Stimulated activated CD4-positive, alpha-beta T cell treated with anti-CD3 and anti-CD28 coated beads, Interleukin-2, amount 100 ng/mL, for 24 hours (primary cell): ENCODE measurements around the gene TBL1X.
A peak's percentile ranks its signal among the peaks of the same experiment; 100 is the strongest.

Experiments used
- DNase-seq, 2 donors: peaks; one replicate each; pipeline ENCODE4 v3.0.0-alpha.2; 2020

Gene TBL1X

GRCh38 chrX:9676738-9677097 is 211.9 kb downstream of the TBL1X start:
- DNase-seq: no peak

GRCh38 chrX:9677098-9677739 is 212.4 kb downstream of the TBL1X start:
- peak; percentile 13 to 23 for DNase-seq

GRCh38 chrX:9678215-9678965 is 213.5 kb downstream of the TBL1X start:
- DNase-seq: no peak

GRCh38 chrX:9681011-9681410 is 216.2 kb downstream of the TBL1X start:
- no peak for DNase-seq

GRCh38 chrX:9681422-9681821 is 216.6 kb downstream of the TBL1X start:
- DNase-seq: no peak

GRCh38 chrX:9682456-9682855 is 217.6 kb downstream of the TBL1X start:
- no peak for DNase-seq

GRCh38 chrX:9682861-9683260 is 218.0 kb downstream of the TBL1X start:
- no peak for DNase-seq

- DNase-seq: no peak
These were observed 218.5 kb downstream of the TBL1X start for GRCh38 chrX:9683350-9683749.

GRCh38 chrX:9687899-9688298 is 223.0 kb downstream of the TBL1X start:
- no peak for DNase-seq

- no peak for DNase-seq
These were observed 224.0 kb downstream of the TBL1X start for GRCh38 chrX:9688833-9689232.

- no peak for DNase-seq
These were observed 225.2 kb downstream of the TBL1X start for GRCh38 chrX:9690046-9690445.

GRCh38 chrX:9693307-9694001 is 228.6 kb downstream of the TBL1X start:
- no peak for DNase-seq

- no peak for DNase-seq
These were observed 233.7 kb downstream of the TBL1X start for GRCh38 chrX:9698576-9698975.

- DNase-seq: no peak
These were observed 235.7 kb downstream of the TBL1X start for GRCh38 chrX:9700555-9700954.

GRCh38 chrX:9701790-9702189 is 236.9 kb downstream of the TBL1X start:
- no peak for DNase-seq

- DNase-seq: no peak
These were observed 238.5 kb downstream of the TBL1X start for GRCh38 chrX:9703406-9703805.

- DNase-seq: no peak
These were observed 240.1 kb downstream of the TBL1X start for GRCh38 chrX:9704876-9705465.

- no peak for DNase-seq
These were observed 241.6 kb downstream of the TBL1X start for GRCh38 chrX:9706421-9706820.

GRCh38 chrX:9707306-9708033 is 242.6 kb downstream of the TBL1X start:
- no peak for DNase-seq

GRCh38 chrX:9708086-9708485 is 243.2 kb downstream of the TBL1X start:
- no peak for DNase-seq

GRCh38 chrX:9708923-9709553 is 244.2 kb downstream of the TBL1X start:
- peak; percentile 75 to 77 for DNase-seq

GRCh38 chrX:9710332-9710731 is 245.5 kb downstream of the TBL1X start:
- DNase-seq: no peak

GRCh38 chrX:9717376-9717775 is 252.5 kb downstream of the TBL1X start:
- DNase-seq: no peak
